Daoy (cell line): ENCODE results near the gene ABCG4. TPM values are rescaled to one million over a fixed set of nuclear protein-coding genes. Genes with fewer than 3 reads are reported as not detected.

Experiments used
- DNase-seq: peaks from one replicate; pipeline ENCODE4 v3.0.0-alpha.2; 2015; ENCODE audit warnings: low read depth
- total RNA-seq: library from RNA; depleted of rRNA; stranded (reverse); fragments of >200 nt; shearing (Covaris generic); gene quantifications from 2 replicates; pipeline ENCODE4 v1.2.3, GENCODE V29; 2014; rRNA removed

Gene ABCG4
- total RNA-seq, 1 experiment from 2014 or later = not detected

DNA sequence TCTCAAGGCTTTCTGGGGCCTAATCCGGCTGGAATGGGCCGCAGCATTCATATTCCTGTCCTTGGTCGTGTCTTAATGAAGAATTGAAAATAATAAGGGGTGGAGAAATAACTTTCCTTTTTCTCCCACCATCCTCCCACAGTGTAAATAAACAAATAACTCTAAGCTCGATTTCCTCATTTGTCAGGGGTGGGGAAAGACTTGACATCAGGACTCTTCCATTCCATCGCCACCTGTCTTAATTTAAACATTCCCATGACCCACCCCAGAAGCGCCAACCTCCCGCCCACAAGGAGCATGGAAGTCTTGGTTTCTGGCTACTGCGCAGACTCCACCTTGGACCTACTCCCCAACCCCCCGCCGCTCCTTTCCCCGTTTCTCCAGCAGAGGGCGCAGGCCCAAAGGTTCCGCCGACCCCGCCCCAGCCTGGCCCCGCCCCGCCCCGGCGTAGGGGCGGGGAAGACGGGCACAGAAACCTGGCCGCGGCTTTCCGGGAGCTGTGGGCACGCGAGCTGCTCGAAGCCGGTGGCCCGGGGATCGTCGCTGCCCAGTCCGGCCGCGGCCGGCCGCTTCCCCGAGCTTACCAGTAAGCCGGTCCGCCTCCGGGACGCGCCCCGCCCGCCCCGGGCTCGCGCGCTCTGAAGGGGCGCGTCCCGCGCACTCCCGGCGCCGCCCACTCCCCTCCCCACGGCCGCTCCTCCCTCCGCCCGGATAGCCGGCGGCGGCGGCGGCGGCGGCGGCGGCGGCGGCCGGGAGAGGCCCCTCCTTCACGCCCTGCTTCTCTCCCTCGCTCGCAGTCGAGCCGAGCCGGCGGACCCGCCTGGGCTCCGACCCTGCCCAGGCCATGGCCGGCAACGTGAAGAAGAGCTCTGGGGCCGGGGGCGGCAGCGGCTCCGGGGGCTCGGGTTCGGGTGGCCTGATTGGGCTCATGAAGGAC is 57.0 kb downstream of the ABCG4 start, which contains the start of gene CBL:
Gene CBL, plus strand, starts transcription at position 766 of the 937 bp plus-strand sequence. Its CDS starts 79 bp downstream, at position 845.
- peak; percentile 92 for DNase-seq

DNA sequence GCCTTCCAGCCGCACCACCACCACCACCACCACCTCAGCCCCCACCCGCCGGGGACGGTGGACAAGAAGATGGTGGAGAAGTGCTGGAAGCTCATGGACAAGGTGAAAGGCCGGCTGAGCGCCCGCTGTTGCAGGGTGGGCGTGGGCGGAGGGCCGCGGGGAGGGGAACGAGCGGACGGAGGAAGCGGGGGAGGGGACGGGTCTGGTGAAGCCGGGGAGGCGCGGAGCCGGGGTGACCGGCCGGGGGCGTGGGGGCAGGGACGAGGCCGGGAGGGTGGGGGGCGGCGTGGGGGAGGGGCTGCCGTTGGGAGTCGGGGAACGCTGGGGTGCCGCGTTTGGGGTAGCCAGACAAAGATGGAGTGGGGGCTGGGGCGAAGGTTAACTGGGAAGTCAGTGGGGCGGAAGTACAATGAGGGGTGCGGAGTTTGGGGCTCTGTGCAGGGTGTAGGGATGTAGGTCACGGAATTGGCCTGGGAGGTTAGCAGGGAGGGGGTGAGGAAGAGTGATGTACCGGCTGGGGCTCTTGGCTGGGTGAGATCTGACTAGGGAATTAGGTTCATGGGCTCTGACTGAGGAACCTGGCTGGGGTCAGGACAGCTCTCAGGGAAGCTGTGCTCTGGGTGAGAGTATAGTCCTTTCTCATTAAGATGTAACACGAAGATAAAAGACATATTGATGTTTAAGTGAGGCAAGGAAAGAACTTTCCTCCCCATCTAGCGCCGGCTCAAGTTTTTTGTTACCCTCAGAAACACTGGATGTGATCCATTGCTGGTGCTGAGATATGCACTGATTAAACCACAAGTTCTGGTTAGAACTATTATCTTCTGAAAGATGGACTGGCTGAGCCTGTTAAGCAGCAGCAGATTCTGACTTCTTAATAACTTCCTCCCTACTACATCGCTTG is 57.9 kb downstream of the ABCG4 start:
- peak; percentile 35 for DNase-seq

DNA sequence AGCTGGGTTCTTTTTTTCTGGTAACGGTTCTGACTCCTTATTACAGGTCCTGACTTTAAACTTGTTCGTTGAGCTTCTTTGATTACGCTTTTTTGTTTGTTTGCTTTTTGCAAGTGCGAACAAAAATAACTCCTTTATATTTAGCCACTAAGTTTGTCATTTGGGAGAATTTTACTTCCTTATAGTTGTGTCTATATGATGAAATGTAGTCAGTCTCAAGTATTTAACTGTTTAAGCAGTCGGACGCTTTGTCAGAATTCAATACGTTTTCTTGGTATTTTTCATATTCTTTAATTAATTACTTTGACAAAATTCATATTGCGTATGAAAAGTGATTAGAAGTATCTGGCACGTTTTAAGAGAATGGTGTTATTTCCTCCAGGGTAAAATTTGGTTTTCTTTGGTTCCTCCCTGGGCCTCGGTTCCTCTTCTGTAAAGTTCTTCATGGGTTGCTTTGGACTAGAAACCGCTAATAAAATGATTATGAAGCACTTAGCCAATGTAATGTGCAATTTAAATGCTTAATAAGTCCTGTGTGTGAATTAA is 58.6 kb downstream of the ABCG4 start:
- no peak for DNase-seq

DNA sequence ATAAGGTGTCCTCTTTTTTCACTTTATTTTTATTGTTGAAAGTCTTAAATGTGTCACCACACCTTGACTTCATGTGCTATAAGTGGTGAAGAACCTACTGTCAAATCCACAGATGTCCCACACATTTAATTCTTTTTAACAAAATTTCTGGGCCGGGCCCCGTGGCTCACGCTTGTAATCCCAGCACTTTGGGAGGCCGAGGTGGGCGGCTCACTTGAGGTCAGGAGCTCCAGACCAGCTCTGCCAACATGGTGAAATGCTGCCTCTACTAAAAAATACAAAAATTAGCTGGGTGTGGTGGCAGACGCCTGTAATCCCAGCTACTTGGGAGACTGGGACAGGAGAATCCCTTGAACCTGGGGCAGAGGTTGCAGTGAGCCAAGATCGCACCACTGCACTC is 60.3 kb downstream of the ABCG4 start:
- no peak for DNase-seq

DNA sequence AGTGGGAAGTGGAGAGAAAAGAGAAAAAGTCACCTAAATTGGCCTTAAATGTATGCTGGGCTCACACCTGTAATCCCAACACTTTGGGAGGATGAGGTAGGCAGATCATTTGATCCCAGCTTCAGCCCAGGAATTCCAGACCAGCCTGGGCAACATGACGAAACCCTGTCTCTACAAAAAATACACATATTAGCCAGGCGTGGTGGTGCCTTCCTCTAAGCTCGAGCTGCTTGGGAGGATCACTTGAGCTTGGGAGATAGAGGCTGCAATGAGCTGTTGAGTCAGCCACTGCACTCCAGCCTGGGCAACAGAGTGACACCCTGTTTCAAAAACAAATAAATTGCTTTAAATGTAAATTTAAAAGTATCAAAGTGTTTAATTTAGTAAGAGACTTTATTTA is 61.2 kb downstream of the ABCG4 start:
- DNase-seq = no peak

Other genes with a start within 250 kb of the ABCG4 start
- gene BCL9L, start 223.1 kb upstream of the ABCG4 start, total RNA-seq = 3.9 and 5.4 TPM in 2 replicates
- gene UPK2, start 192.8 kb upstream of the ABCG4 start, total RNA-seq = not detected in 2 replicates
- gene FOXR1, start 177.3 kb upstream of the ABCG4 start, total RNA-seq = not detected in 2 replicates
- 27.3 and 40.2 TPM in 2 replicates for gene CENATAC, start 150.9 kb upstream of the ABCG4 start, total RNA-seq
- gene RPS25, start 130.7 kb upstream of the ABCG4 start, total RNA-seq = 1,318 and 1,710 TPM in 2 replicates
- 102 and 110 TPM in 2 replicates for gene TRAPPC4, start 130.3 kb upstream of the ABCG4 start, total RNA-seq
- 12.7 and 18.9 TPM in 2 replicates for gene SLC37A4, start 118.2 kb upstream of the ABCG4 start, total RNA-seq
- 172 and 186 TPM in 2 replicates for gene HYOU1, start 91.8 kb upstream of the ABCG4 start, total RNA-seq
- 10.3 and 13.2 TPM in 2 replicates for gene VPS11, start 81.2 kb upstream of the ABCG4 start, total RNA-seq
- gene HMBS, start 64.2 kb upstream of the ABCG4 start, total RNA-seq = 2.0 and 6.0 TPM in 2 replicates
- 32.0 and 38.3 TPM in 2 replicates for gene DPAGT1, start 47.2 kb upstream of the ABCG4 start, total RNA-seq
- 1.7 and 10.6 TPM in 2 replicates for gene C2CD2L, start 41.7 kb upstream of the ABCG4 start, total RNA-seq
- 14.4 and 28.8 TPM in 2 replicates for gene HINFP, start 27.5 kb upstream of the ABCG4 start, total RNA-seq
- gene NLRX1, start 19.7 kb downstream of the ABCG4 start, total RNA-seq = 4.3 and 9.7 TPM in 2 replicates
- gene NHERF4, start 36.4 kb downstream of the ABCG4 start, total RNA-seq = not detected in 2 replicates
- 7.3 and 11.1 TPM in 2 replicates for gene CBL, start 57.3 kb downstream of the ABCG4 start, total RNA-seq
- gene MCAM, start 168.1 kb downstream of the ABCG4 start, total RNA-seq = 180 and 215 TPM in 2 replicates
- gene RNF26, start 185.5 kb downstream of the ABCG4 start, total RNA-seq = 2.6 and 2.9 TPM in 2 replicates
- 0.51 and 1.9 TPM in 2 replicates for gene C1QTNF5, start 191.8 kb downstream of the ABCG4 start, total RNA-seq
- not detected in 2 replicates for gene MFRP, start 197.7 kb downstream of the ABCG4 start, total RNA-seq
- gene USP2, start 232.6 kb downstream of the ABCG4 start, total RNA-seq = 0.27 and 0.51 TPM in 2 replicates